HCT116 (cell line): Measurements from ENCODE around the gene SORL1. TPM values are rescaled to one million over a fixed set of nuclear protein-coding genes. Genes with fewer than 3 reads are reported as not detected.

Experiments
- ATAC-seq: fragments of 200-7000 bp; cut with Tn5 transposase; 2 replicates; pipeline ENCODE4 v1.9.1; 2020; ENCODE audit warnings: mild to moderate bottlenecking, moderate library complexity
- BruUV-seq: library from RNA; stranded (reverse); fragments of 400-500 nt; replicated peaks from 2 replicates; lab custom pipeline; 2021; lab: Mats Ljungman, UMichigan
- CTCF ChIA-PET: fragments of 300-600 bp; sonication (Branson Sonifier 250); formaldehyde crosslinking; loops from one replicate; lab custom pipeline; 2021; ENCODE audit warnings: antibody characterized with exemption; lab: Charles Lee
- POLR2A ChIA-PET: fragments of 300-600, 350-600 bp; sonication (Branson Sonifier 250); formaldehyde crosslinking; loops from one replicate; lab custom pipeline; 2021; ENCODE audit warnings: antibody characterized with exemption; lab: Charles Lee
- RAD21 ChIA-PET, 2 experiments: fragments of 300-600 bp; sonication (Branson Sonifier 250); formaldehyde crosslinking; loops; one replicate each; lab custom pipeline; 2023; ENCODE audit warnings: low total read pairs in 2 of 2; ENCODE audit not compliant: uncharacterized antibody in 2 of 2, unreplicated experiment in 2 of 2, low non-redundant PET in 1 of 2; lab: Charles Lee
- DNase-seq: peaks from one replicate; pipeline ENCODE4 v3.0.0-alpha.2; 2010; ENCODE audit warnings: low read depth, low spot score
- H2AFZ ChIP-seq: fragments of 200-600 bp; shearing (Covaris generic), sonication (generic); 2 replicates; pipeline ENCODE4 v1.6.1; 2017; ENCODE audit warnings: low read depth, mixed run types, mixed read lengths, antibody characterized with exemption, low read length; ENCODE audit not compliant: poor library complexity, severe bottlenecking
- H3K27ac ChIP-seq: 2 replicates; pipeline ENCODE4 v1.5.1; 2012; ENCODE audit warnings: low read depth, low read length
- H3K27me3 ChIP-seq: fragments of 200-600 bp; sonication (generic); 2 replicates; pipeline ENCODE4 v1.6.1; 2016; ENCODE audit warnings: mixed run types, low read length, mixed read lengths; ENCODE audit not compliant: insufficient read depth
- H3K36me3 ChIP-seq, 2 experiments: fragments of 200-500 bp in 1 of 2; fragments of 200-600 bp in 1 of 2; sonication (Bioruptor generic) in 1 of 2; sonication (generic) in 1 of 2; 2 replicates each; pipeline versions ENCODE4 v1.5.1 to v1.6.1; 2014 to 2016; ENCODE audit warnings: low read length in 2 of 2, inconsistent platforms in 1 of 2, mixed read lengths in 1 of 2, mixed run types in 1 of 2; ENCODE audit not compliant: insufficient read depth in 2 of 2, control insufficient read depth in 1 of 2
- H3K4me1 ChIP-seq, 2 experiments: fragments of 200-600 bp in 1 of 2; sonication (generic) in 1 of 2; 2 replicates each; pipeline versions ENCODE4 v1.5.1 to v1.6.1; 2012 to 2017; ENCODE audit warnings: low read length in 2 of 2, inconsistent platforms in 1 of 2, mild to moderate bottlenecking in 1 of 2, mixed read lengths in 1 of 2, mixed run types in 1 of 2, moderate library complexity in 1 of 2; ENCODE audit not compliant: insufficient read depth in 2 of 2, control insufficient read depth in 1 of 2
- H3K4me2 ChIP-seq: fragments of 200-600 bp; sonication (generic); 2 replicates; pipeline ENCODE4 v1.6.1; 2017; ENCODE audit warnings: mixed run types, low read length, mixed read lengths
- H3K4me3 ChIP-seq, 2 experiments: fragments of 200-600 bp in 1 of 2; sonication (generic) in 1 of 2; replicated peaks in 1 of 2; 2 replicates each; pipeline ENCODE4 v1.5.1; 2011 to 2016; ENCODE audit warnings: low read length in 2 of 2, control low read depth in 1 of 2, low read depth in 1 of 2, mild to moderate bottlenecking in 1 of 2, mixed read lengths in 1 of 2, mixed run types in 1 of 2
- H3K79me2 ChIP-seq: fragments of 200-600 bp; sonication (generic); 2 replicates; pipeline ENCODE4 v1.6.1; 2017; ENCODE audit warnings: mild to moderate bottlenecking, mixed run types, low read length, moderate library complexity, mixed read lengths; ENCODE audit not compliant: insufficient read depth
- H3K9ac ChIP-seq: fragments of 200-600 bp; sonication (generic); 2 replicates; pipeline ENCODE4 v1.6.1; 2016; ENCODE audit warnings: low read length, mixed read lengths
- H3K9me2 ChIP-seq: fragments of 200-600 bp; sonication (generic), shearing (Covaris generic); 2 replicates; pipeline ENCODE4 v1.6.1; 2017; ENCODE audit warnings: mixed run types, mild to moderate bottlenecking, moderate library complexity; ENCODE audit not compliant: insufficient read depth
- H3K9me3 ChIP-seq, 2 experiments: fragments of 200-500 bp in 1 of 2; fragments of 200-600 bp in 1 of 2; sonication (Bioruptor generic) in 1 of 2; sonication (generic) in 1 of 2; 2 replicates each; pipeline ENCODE4 v1.6.1; 2014 to 2017; ENCODE audit warnings: low read length in 2 of 2, mixed read lengths in 2 of 2, inconsistent platforms in 1 of 2, low read depth in 1 of 2, mild to moderate bottlenecking in 1 of 2, mixed run types in 1 of 2, moderate library complexity in 1 of 2; ENCODE audit not compliant: control insufficient read depth in 1 of 2, insufficient read depth in 1 of 2
- H4K20me1 ChIP-seq: fragments of 200-600 bp; sonication (generic), shearing (Covaris generic); 2 replicates; pipeline ENCODE4 v1.6.1; 2017; ENCODE audit warnings: mixed run types, mild to moderate bottlenecking, moderate library complexity; ENCODE audit not compliant: insufficient read depth
- CEBPB ChIP-seq: IDR thresholded peaks from 2 replicates; pipeline ENCODE4 v1.6.1; 2012; ENCODE audit warnings: low read depth
- ELF1 ChIP-seq: IDR thresholded peaks from 2 replicates; pipeline ENCODE4 v1.6.1; 2012; ENCODE audit warnings: low read depth, borderline replicate concordance
- FOSL1 ChIP-seq: IDR thresholded peaks from 2 replicates; pipeline ENCODE4 v1.6.1; 2012; ENCODE audit warnings: low read depth
- JUND ChIP-seq: IDR thresholded peaks from 2 replicates; pipeline ENCODE4 v1.6.1; 2012
- POLR2AphosphoS5 ChIP-seq: IDR thresholded peaks from 2 replicates; pipeline ENCODE4 v1.6.1; 2011; ENCODE audit warnings: mild to moderate bottlenecking, low read depth, low read length, moderate library complexity
- RAD21 ChIP-seq: IDR thresholded peaks from 2 replicates; pipeline ENCODE4 v1.6.1; 2012; ENCODE audit warnings: low read depth, mild to moderate bottlenecking
- SIN3A ChIP-seq: IDR thresholded peaks from 2 replicates; pipeline ENCODE4 v1.6.1; 2012; ENCODE audit warnings: low read depth
- SRF ChIP-seq: IDR thresholded peaks from 2 replicates; pipeline ENCODE4 v1.6.1; 2012; ENCODE audit warnings: low read depth
- YY1 ChIP-seq: IDR thresholded peaks from 2 replicates; pipeline ENCODE4 v1.6.1; 2011; ENCODE audit warnings: low read length, low read depth, moderate library complexity, mild to moderate bottlenecking; ENCODE audit not compliant: insufficient replicate concordance; ENCODE audit errors: extremely low read depth
- intact Hi-C: fragments of 100-400 bp; cut with micrococcal nuclease; formaldehyde crosslinking; loops from 2 replicates; pipeline ENCODE4 v1.10.0; 2022
- total RNA-seq: library from RNA; stranded (reverse); gene quantifications from one replicate; pipeline ENCODE4 v1.2.1, GENCODE V29; 2021; ENCODE audit not compliant: unreplicated experiment
- TF ChIP-seq, protein P1 (sequence below): IDR thresholded peaks from 2 replicates; pipeline ENCODE4 v1.6.1; 2012; ENCODE audit warnings: low read depth

SORL1 gene
- total RNA-seq, 1 experiment from 2014 or later: 17.4 TPM

DNA sequence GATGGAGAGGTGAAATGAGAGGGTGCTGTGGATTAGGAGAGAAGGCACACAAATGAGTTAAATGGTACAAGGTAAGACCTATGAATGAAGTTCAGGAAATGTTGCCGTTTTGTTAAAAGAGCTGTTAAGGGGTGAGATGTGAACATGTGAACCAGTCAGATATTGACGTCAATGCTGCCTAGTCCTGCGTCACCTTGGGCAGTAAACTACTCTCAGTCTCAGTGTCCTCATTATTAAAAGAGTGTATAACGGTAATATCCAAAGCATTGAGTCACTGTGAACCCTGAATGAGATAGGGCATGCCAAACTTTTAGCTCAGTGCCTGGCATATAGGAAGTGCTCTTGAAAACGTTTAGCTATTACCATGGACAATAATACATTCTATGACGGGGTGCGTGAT is 33.1 kb downstream of the SORL1 start:
- Histone ChIP-seq H3K27ac (no peak overlapping the region), H3K4me2 (no peak overlapping the region), H3K4me1 (no peaks in the 10 kb centered on the region), H3K9me2 (no peaks in the 10 kb centered on the region), H3K9me3 (no peaks in the 10 kb centered on the region), H4K20me1 (no peaks in the 10 kb centered on the region), H3K9ac (no peak overlapping the region), H3K36me3 (no peaks in the 10 kb centered on the region; a peak in 1 of 4 replicates), H2AFZ (no peak overlapping the region), H3K4me3 (no peak overlapping the region), H3K79me2 (no peaks in the 10 kb centered on the region), H3K27me3 (no peaks in the 10 kb centered on the region)
- no peak for TF ChIP-seq FOSL1
- no peak for TF ChIP-seq SIN3A
- no peak for TF ChIP-seq SRF
- TF ChIP-seq RAD21: no peak
- intact Hi-C loops: no loop called here
- no TSS peak for BruUV-seq
- POLR2A ChIA-PET: no interaction called here
- no peak for ATAC-seq
- CTCF ChIA-PET: no interaction called here
- RAD21 ChIA-PET: no interaction called here
- no peak for DNase-seq

- TF ChIP-seq JUND (no peak), SRF (no peak), POLR2AphosphoS5 (no peak), YY1 (no peak), CEBPB (no peak), ELF1 (no peak)
- TF ChIP-seq, protein P1, sequence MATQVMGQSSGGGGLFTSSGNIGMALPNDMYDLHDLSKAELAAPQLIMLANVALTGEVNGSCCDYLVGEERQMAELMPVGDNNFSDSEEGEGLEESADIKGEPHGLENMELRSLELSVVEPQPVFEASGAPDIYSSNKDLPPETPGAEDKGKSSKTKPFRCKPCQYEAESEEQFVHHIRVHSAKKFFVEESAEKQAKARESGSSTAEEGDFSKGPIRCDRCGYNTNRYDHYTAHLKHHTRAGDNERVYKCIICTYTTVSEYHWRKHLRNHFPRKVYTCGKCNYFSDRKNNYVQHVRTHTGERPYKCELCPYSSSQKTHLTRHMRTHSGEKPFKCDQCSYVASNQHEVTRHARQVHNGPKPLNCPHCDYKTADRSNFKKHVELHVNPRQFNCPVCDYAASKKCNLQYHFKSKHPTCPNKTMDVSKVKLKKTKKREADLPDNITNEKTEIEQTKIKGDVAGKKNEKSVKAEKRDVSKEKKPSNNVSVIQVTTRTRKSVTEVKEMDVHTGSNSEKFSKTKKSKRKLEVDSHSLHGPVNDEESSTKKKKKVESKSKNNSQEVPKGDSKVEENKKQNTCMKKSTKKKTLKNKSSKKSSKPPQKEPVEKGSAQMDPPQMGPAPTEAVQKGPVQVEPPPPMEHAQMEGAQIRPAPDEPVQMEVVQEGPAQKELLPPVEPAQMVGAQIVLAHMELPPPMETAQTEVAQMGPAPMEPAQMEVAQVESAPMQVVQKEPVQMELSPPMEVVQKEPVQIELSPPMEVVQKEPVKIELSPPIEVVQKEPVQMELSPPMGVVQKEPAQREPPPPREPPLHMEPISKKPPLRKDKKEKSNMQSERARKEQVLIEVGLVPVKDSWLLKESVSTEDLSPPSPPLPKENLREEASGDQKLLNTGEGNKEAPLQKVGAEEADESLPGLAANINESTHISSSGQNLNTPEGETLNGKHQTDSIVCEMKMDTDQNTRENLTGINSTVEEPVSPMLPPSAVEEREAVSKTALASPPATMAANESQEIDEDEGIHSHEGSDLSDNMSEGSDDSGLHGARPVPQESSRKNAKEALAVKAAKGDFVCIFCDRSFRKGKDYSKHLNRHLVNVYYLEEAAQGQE: no peak
- H3K9ac ChIP-seq: no peak overlapping the region
- no peaks in the 10 kb centered on the region for H3K79me2 ChIP-seq
- POLR2A ChIA-PET: no interaction called here
- no peak overlapping the region for H3K27ac ChIP-seq
- DNase-seq (no peak), ATAC-seq (no peak)
- H3K4me3 ChIP-seq: no peak overlapping the region
- H3K27me3 ChIP-seq: no peaks in the 10 kb centered on the region
- no peaks in the 10 kb centered on the region; a peak in 1 of 4 replicates for H3K36me3 ChIP-seq
- no peaks in the 10 kb centered on the region for H3K4me1 ChIP-seq
- no TSS peak for BruUV-seq
- no peaks in the 10 kb centered on the region for H3K9me3 ChIP-seq
- H4K20me1 ChIP-seq: no peaks in the 10 kb centered on the region
- RAD21 ChIA-PET: no interaction called here
- H3K9me2 ChIP-seq: no peaks in the 10 kb centered on the region
- intact Hi-C loops: no loop called here
- CTCF ChIA-PET: no interaction called here
- no peak overlapping the region for H2AFZ ChIP-seq
- H3K4me2 ChIP-seq: no peak overlapping the region
Observed at GRCh38 chr11:121486054-121486453, 33.9 kb downstream of the SORL1 start.
